GM12865 (cell line): Measurements from ENCODE around the gene NAGPA.
A peak's percentile ranks its signal among the peaks of the same experiment; 100 is the strongest.

Experiments
- DNase-seq: peaks from one replicate; pipeline ENCODE4 v3.0.0; 2010; ENCODE audit warnings: low read depth
- H3K4me3 ChIP-seq: 2 replicates; pipeline ENCODE4 v1.5.1; 2011; ENCODE audit warnings: mild to moderate bottlenecking, low read depth, low read length, control low read depth
- TF ChIP-seq, protein P1 (sequence below): IDR thresholded peaks from 2 replicates; pipeline ENCODE4 v1.5.1; 2011; ENCODE audit warnings: low read length, control low read depth, low read depth, inconsistent platforms; ENCODE audit not compliant: insufficient read depth; ENCODE audit errors: missing control alignments

NAGPA gene

DNA sequence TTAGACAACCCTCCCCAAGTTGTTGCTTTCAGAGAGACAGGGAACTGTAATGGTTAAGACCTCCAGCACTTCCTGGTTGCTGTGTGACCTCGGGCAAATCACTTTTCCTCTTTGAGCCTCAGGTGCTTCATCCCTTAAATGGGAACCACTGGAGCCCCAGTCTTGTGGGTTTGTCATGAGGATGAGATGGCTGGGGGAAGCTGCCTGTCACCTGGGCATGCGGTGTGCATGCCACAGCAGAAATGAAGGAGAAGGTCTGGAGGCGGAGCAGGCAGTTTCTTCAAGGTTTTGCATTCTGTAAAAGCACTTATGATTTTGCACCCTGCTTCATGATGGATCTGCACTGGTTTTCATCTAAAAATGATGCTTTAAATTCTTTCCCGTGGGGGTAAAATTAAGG lies 22.1 kb downstream of the NAGPA start:
- TF ChIP-seq, protein P1, sequence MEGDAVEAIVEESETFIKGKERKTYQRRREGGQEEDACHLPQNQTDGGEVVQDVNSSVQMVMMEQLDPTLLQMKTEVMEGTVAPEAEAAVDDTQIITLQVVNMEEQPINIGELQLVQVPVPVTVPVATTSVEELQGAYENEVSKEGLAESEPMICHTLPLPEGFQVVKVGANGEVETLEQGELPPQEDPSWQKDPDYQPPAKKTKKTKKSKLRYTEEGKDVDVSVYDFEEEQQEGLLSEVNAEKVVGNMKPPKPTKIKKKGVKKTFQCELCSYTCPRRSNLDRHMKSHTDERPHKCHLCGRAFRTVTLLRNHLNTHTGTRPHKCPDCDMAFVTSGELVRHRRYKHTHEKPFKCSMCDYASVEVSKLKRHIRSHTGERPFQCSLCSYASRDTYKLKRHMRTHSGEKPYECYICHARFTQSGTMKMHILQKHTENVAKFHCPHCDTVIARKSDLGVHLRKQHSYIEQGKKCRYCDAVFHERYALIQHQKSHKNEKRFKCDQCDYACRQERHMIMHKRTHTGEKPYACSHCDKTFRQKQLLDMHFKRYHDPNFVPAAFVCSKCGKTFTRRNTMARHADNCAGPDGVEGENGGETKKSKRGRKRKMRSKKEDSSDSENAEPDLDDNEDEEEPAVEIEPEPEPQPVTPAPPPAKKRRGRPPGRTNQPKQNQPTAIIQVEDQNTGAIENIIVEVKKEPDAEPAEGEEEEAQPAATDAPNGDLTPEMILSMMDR, result no peak
- H3K4me3 ChIP-seq, result no peak overlapping the region
- DNase-seq, result no peak

DNA sequence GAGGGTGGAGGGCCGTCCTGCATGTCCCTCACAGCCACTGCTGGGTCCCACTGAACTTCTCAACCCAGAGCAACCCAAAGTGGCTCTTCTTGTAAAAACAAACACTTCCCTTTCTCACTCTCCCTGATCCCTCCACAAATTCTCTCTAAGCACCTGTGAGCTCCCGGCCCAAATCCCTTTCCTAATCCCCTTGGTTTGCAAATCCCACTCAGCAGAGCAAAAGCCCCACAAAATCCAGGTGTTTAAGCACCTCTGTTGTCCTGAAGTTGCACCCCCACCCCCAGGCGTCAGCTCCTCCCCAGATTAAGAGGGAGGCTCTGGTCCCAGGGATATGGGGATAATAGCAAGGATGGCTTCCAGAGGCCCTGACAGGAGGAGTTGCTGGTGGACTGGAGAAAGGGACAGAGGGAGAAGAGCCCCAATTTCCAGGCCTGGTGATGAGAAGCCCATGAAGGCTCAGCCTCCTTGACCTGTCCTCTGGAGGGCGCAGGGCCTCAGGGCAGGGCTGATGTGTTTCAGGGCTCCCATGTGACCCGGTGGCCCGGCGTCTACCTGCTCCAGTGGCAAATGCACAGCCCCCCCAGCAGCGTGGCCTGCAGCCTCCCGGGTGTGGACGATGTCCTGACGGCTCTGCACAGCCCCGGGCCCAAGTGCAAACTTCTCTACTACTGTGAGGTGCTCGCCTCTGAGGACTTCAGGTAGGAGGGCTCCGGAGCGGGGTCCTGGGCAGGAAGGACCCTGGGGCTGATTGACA lies 23.0 kb downstream of the NAGPA start:
- no peak overlapping the region for H3K4me3 ChIP-seq
- peak; percentile 18 for DNase-seq
- TF ChIP-seq, protein P1, result peak; percentile 10

DNA sequence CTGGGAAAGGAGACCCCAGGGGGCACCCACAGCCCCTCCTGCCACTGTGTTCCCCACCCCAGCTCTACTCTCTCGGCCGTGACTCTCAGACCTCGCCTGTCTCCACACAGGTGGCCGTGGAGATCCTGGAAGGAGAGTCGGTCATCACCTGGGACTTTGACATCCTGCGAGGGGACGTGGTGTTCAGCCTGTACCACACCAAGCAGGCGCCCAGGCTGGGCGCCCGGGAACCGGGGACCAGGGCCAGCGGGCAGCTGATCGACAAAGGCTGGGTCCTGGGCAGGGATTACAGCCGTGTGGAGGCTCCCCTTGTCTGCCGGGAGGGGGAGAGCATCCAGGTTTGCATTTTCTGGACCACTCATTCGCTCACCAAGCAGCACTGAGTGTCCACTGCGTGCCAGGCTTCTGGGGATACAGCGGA lies 25.4 kb downstream of the NAGPA start:
- TF ChIP-seq, protein P1, result no peak
- DNase-seq, result no peak
- no peak overlapping the region for H3K4me3 ChIP-seq

DNA sequence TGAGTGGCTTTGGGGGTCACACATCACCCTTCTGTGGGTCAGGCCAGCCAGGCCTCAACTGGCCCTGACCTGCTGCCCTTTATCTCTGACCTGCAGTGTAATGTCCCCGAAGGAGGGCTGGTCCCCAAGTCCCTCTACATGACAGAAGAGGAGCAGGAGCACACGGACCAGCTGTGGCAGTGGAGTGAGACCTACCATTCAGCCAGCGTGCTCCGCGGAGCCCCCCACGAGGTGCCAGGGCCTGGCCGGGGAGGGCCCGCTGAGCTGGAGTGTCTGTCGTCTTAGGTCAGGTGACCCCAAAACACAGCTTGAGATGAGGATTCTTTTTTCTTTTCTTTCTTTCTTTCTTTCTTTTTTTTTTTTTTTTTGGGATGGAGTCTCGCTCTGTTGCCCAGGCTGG lies 26.5 kb downstream of the NAGPA start:
- no peak overlapping the region for H3K4me3 ChIP-seq
- TF ChIP-seq, protein P1, result no peak
- no peak for DNase-seq

DNA sequence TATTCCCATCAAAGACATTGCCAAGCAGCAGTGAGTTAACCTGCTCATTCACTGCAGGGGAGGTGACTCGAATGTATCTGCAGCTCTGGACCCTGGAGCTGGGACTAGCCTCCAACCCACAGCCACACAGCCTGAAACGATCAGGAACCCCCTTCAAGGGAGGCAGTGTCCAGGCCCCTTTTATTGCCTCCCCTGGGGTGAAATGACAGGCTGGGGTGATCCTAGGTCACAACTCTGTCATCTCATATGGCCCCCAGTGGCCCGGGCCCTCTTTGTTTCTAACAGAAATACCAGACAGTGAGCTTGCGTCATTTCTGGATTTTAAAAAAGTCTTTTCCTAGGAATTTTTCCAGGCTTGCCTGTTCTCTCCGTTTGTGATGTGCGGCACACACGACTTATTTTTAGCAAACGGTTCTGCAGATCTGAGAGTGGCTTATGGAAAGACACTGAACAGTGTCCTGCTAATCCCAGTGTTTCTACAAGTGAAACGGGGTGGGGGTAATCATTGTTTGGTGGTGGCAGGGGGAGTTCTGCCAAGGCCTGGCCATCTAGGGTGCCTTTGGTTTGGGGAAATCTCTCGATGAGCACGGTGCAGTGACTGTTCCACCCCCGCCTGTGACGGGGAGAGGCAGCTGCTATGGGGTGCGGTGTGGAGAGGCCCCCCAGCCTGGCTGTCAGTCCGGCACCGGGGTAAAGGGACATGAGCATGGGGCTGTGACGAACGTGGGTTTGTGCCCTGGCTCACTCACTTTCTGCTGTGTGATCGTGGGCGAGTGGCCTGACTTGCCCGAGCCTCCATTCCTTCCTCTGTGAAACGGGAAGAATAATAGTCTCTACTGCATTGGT lies 27.2 kb downstream of the NAGPA start:
- H3K4me3 ChIP-seq, result no peak overlapping the region
- TF ChIP-seq, protein P1, result no peak
- no peak for DNase-seq

DNA sequence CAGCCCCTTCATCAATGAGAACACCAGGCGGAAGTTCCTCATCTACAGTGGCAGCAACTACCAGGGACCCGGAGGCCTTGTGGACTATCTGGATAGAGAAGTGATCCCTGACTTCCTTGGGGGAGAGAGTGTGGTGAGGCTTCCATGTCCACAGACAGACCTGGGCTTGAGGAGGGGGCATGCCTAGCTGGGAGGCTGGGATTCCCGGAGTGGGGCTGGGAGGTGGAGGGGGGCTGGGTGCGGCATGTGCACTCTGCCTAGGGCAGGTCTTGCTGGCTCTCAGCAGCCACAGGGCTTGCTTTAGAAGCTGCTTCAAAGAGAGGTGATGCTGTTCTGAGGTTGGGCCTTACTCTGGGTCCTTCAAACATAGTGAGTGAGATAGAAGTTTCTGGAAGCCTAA lies 27.8 kb downstream of the NAGPA start:
- H3K4me3 ChIP-seq, result no peak overlapping the region
- TF ChIP-seq, protein P1, result no peak
- no peak for DNase-seq
